NCI-H2081 treated with DMSO at 0.1 percent for 48 hours (cell line): ENCODE data around the gene LHPP.

Experiments used
- DNase-seq: peaks from one replicate; lab custom pipeline; 2025; lab: John Stamatoyannopoulos, UW

Gene LHPP

GRCh38 chr10:124496620-124497019 lies 35.0 kb downstream of the LHPP start:
- no peak for DNase-seq

GRCh38 chr10:124497196-124497881 lies 35.7 kb downstream of the LHPP start:
- no peak for DNase-seq

- DNase-seq, result no peak
Observed at GRCh38 chr10:124498056-124498455, 36.4 kb downstream of the LHPP start.

- DNase-seq, result no peak
Observed at GRCh38 chr10:124500757-124501156, 39.1 kb downstream of the LHPP start.

GRCh38 chr10:124504711-124505110 lies 43.1 kb downstream of the LHPP start:
- no peak for DNase-seq

- DNase-seq, result no peak
Observed at GRCh38 chr10:124505279-124505678, 43.7 kb downstream of the LHPP start.

- DNase-seq, result no peak
Observed at GRCh38 chr10:124508070-124508667, 46.5 kb downstream of the LHPP start.

GRCh38 chr10:124508907-124509454 lies 47.4 kb downstream of the LHPP start:
- no peak for DNase-seq

- no peak for DNase-seq
Observed at GRCh38 chr10:124509880-124510632, 48.4 kb downstream of the LHPP start.

GRCh38 chr10:124510759-124511158 lies 49.1 kb downstream of the LHPP start:
- DNase-seq, result no peak

GRCh38 chr10:124511205-124512039 lies 49.8 kb downstream of the LHPP start:
- no peak for DNase-seq

GRCh38 chr10:124512040-124512428 lies 50.4 kb downstream of the LHPP start:
- no peak for DNase-seq

GRCh38 chr10:124512600-124512999 lies 51.0 kb downstream of the LHPP start:
- DNase-seq, result no peak

GRCh38 chr10:124515244-124515970 lies 53.8 kb downstream of the LHPP start:
- no peak for DNase-seq

GRCh38 chr10:124516181-124516580 lies 54.6 kb downstream of the LHPP start:
- DNase-seq, result no peak

- no peak for DNase-seq
Observed at GRCh38 chr10:124516746-124517397, 55.2 kb downstream of the LHPP start.

- no peak for DNase-seq
Observed at GRCh38 chr10:124517461-124517860, 55.8 kb downstream of the LHPP start.

GRCh38 chr10:124517931-124518330 lies 56.3 kb downstream of the LHPP start:
- no peak for DNase-seq

- no peak for DNase-seq
Observed at GRCh38 chr10:124518366-124518765, 56.7 kb downstream of the LHPP start.

- DNase-seq, result no peak
Observed at GRCh38 chr10:124520558-124521428, 59.2 kb downstream of the LHPP start.
